MCF 10A (cell line): Measurements from ENCODE around the gene DBF4B. TPM values are rescaled to one million over a fixed set of nuclear protein-coding genes. Genes with fewer than 3 reads are reported as not detected.

ENCODE experiments used
- BruUV-seq: library from RNA; stranded (reverse); fragments of 400-500 nt; replicated peaks from 2 replicates; lab custom pipeline; 2021; lab: Mats Ljungman, UMichigan
- CTCF ChIA-PET: fragments of 300-600 bp; sonication (Branson Sonifier 250); formaldehyde crosslinking; extraction: SDS; loops from one replicate; lab custom pipeline; 2021; ENCODE audit warnings: antibody characterized with exemption, inconsistent platforms; lab: Yijun Ruan, JAX
- POLR2A ChIA-PET: fragments of 300-600, 350-650 bp; sonication (Branson Sonifier 250); formaldehyde crosslinking; extraction: SDS; loops from one replicate; lab custom pipeline; 2020; ENCODE audit warnings: antibody characterized with exemption, inconsistent platforms; lab: Yijun Ruan, JAX
- DNase-seq: peaks from one replicate; pipeline ENCODE4 v3.0.0-alpha.2; 2018; ENCODE audit not compliant: unreplicated experiment
- H3K27ac Mint-ChIP-seq: one replicate; pipeline ENCODE4 v1.8.0; 2022; ENCODE audit warnings: mild to moderate bottlenecking, low read depth, mixed read lengths; ENCODE audit not compliant: unreplicated experiment
- H3K27me3 Mint-ChIP-seq: one replicate; pipeline ENCODE4 v1.8.0; 2022; ENCODE audit warnings: mixed read lengths; ENCODE audit not compliant: insufficient read depth, unreplicated experiment
- H3K36me3 Mint-ChIP-seq: one replicate; pipeline ENCODE4 v1.8.0; 2022; ENCODE audit warnings: mild to moderate bottlenecking, moderate library complexity, mixed read lengths; ENCODE audit not compliant: insufficient read depth, unreplicated experiment
- H3K4me1 Mint-ChIP-seq: one replicate; pipeline ENCODE4 v1.8.0; 2022; ENCODE audit warnings: mixed read lengths; ENCODE audit not compliant: insufficient read depth, unreplicated experiment
- H3K4me3 Mint-ChIP-seq: one replicate; pipeline ENCODE4 v1.8.0; 2022; ENCODE audit warnings: mild to moderate bottlenecking, moderate library complexity, mixed read lengths; ENCODE audit not compliant: unreplicated experiment
- H3K9me3 Mint-ChIP-seq: one replicate; pipeline ENCODE4 v1.8.0; 2022; ENCODE audit warnings: mixed read lengths; ENCODE audit not compliant: unreplicated experiment
- CTCF ChIP-seq: fragments of 200-600 bp; IDR thresholded peaks from one replicate; pipeline ENCODE4 v1.8.0; 2022; ENCODE audit warnings: antibody characterized with exemption, mild to moderate bottlenecking; ENCODE audit not compliant: unreplicated experiment
- intact Hi-C: fragments of 100-400 bp; cut with micrococcal nuclease; formaldehyde crosslinking; loops from 2 replicates; pipeline ENCODE4 v1.14.1; 2022
- total RNA-seq: library from RNA; stranded (reverse); gene quantifications from 2 replicates; pipeline ENCODE4 v1.2.3, GENCODE V29; 2022

DBF4B gene
- total RNA-seq, 1 experiment from 2014 or later = 13.9 TPM

- H3K4me1 Mint-ChIP-seq = no peaks in the 10 kb centered on the region
- H3K4me3 Mint-ChIP-seq = no peak overlapping the region
- no TSS peak for BruUV-seq
- no peak for DNase-seq
- H3K36me3 Mint-ChIP-seq = no peaks in the 10 kb centered on the region
- ChIA-PET POLR2A (no interaction called here), CTCF (interaction anchor here (1.6 kb wide), 1 partner anchor 104 kb away, joined by 5 read pairs; no protein-coding TSS in a partner anchor)
- H3K9me3 Mint-ChIP-seq = no peaks in the 10 kb centered on the region
- intact Hi-C loops = no loop called here
- H3K27ac Mint-ChIP-seq = no peak overlapping the region
- no peak for TF ChIP-seq CTCF
- peaks cover 16% of the 10 kb centered on the region for H3K27me3 Mint-ChIP-seq
Observed at GRCh38 chr17:44760474-44761308, 52.2 kb downstream of the DBF4B start.

GRCh38 chr17:44761932-44762810, 53.7 kb downstream of the DBF4B start:
- DNase-seq = no peak
- H3K4me1 Mint-ChIP-seq = no peaks in the 10 kb centered on the region
- intact Hi-C loops = no loop called here
- H3K27me3 Mint-ChIP-seq = peaks cover 16% of the 10 kb centered on the region
- H3K27ac Mint-ChIP-seq = no peak overlapping the region
- ChIA-PET CTCF (interaction anchor here (0.5 to 0.6 kb wide), 2 partner anchors 79 to 109 kb away, joined by 3 to 5 read pairs; no protein-coding TSS in a partner anchor), POLR2A (no interaction called here)
- no peaks in the 10 kb centered on the region for H3K9me3 Mint-ChIP-seq
- H3K4me3 Mint-ChIP-seq = no peak overlapping the region
- no peak for TF ChIP-seq CTCF
- H3K36me3 Mint-ChIP-seq = no peaks in the 10 kb centered on the region
- no TSS peak for BruUV-seq

DNA sequence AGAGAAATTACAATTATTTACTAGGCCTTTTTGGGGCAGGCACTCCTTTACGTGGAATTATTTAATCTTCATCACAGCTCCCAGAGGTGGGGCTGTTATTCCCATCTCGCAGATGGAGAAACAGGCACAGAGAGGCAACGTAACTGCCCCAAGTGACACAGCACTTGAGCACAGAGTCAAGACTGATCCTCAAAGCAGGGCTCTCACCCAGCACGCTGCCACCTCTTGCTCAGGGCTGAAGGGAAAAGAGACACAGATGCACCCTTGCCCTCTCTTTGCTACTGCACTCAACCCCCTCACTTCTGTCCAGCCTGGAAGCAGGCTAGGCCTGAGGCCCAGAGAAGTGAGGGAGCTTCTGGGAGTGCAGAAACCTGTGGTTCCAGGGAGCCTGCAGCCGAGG, 54.7 kb downstream of the DBF4B start:
- intact Hi-C loops = no loop called here
- no TSS peak for BruUV-seq
- no peak for TF ChIP-seq CTCF
- Mint-ChIP-seq H3K4me1 (no peaks in the 10 kb centered on the region), H3K27ac (no peak overlapping the region), H3K27me3 (peaks cover 16% of the 10 kb centered on the region), H3K9me3 (no peaks in the 10 kb centered on the region), H3K4me3 (no peak overlapping the region), H3K36me3 (no peaks in the 10 kb centered on the region)
- DNase-seq = no peak
- ChIA-PET CTCF (interaction anchor here (1.2 to 1.5 kb wide), 4 partner anchors 11 to 101 kb away, joined by 3 to 9 read pairs (median 6); partner anchors contain the start of gene CCDC43), POLR2A (interaction anchor here (1.2 kb wide), 1 partner anchor 12 kb away, joined by 5 read pairs; no protein-coding TSS in a partner anchor)

GRCh38 chr17:44765965-44766364, 57.5 kb downstream of the DBF4B start:
- no TSS peak for BruUV-seq
- H3K9me3 Mint-ChIP-seq = no peaks in the 10 kb centered on the region
- ChIA-PET POLR2A (no interaction called here), CTCF (no interaction called here)
- H3K27ac Mint-ChIP-seq = no peak overlapping the region
- TF ChIP-seq CTCF = no peak
- no peaks in the 10 kb centered on the region for H3K36me3 Mint-ChIP-seq
- no peak overlapping the region for H3K4me3 Mint-ChIP-seq
- peaks cover 7% of the 10 kb centered on the region for H3K27me3 Mint-ChIP-seq
- intact Hi-C loops = no loop called here
- DNase-seq = no peak
- H3K4me1 Mint-ChIP-seq = no peaks in the 10 kb centered on the region
